HEK293 (cell line): ENCODE data around the gene ADI1.

Source experiments
- CTCF ChIA-PET: fragments of 350-600 bp; formaldehyde crosslinking; extraction: SDS; loops from one replicate; lab custom pipeline; 2021; ENCODE audit warnings: antibody characterized with exemption; lab: Yijun Ruan, JAX
- POLR2A ChIA-PET: fragments of 300-600 bp; formaldehyde crosslinking; extraction: SDS; loops from one replicate; lab custom pipeline; 2020; ENCODE audit warnings: antibody characterized with exemption, inconsistent platforms; lab: Yijun Ruan, JAX
- H3K27ac ChIP-seq: fragments of 200-500 bp; sonication (Bioruptor generic); 2 replicates; pipeline ENCODE4 v1.5.1; 2014; ENCODE audit warnings: low read depth, low read length, control low read depth, inconsistent platforms; ENCODE audit errors: extremely low read depth
- H3K36me3 ChIP-seq, 2 experiments: fragments of 200-500 bp in 1 of 2; sonication (Bioruptor generic) in 1 of 2; 1 replicate in 1 of 2; 2 replicates in 1 of 2; pipeline ENCODE4 v1.5.1; 2014 to 2017; ENCODE audit warnings: inconsistent platforms in 2 of 2, low read length in 2 of 2; ENCODE audit not compliant: control insufficient read depth in 2 of 2, insufficient read depth in 1 of 2
- H3K4me1 ChIP-seq: fragments of 200-500 bp; sonication (Bioruptor generic); 2 replicates; pipeline ENCODE4 v1.5.1; 2014; ENCODE audit warnings: mild to moderate bottlenecking, low read length, inconsistent platforms; ENCODE audit not compliant: control insufficient read depth, insufficient read depth
- H3K4me3 ChIP-seq: 2 replicates; pipeline ENCODE4 v1.5.1; 2011; ENCODE audit warnings: low read depth, mild to moderate bottlenecking, control low read depth, low read length, moderate library complexity
- H3K9me3 ChIP-seq: fragments of 200-500 bp; sonication (Bioruptor generic); 2 replicates; pipeline ENCODE4 v1.5.1; 2014; ENCODE audit warnings: low read depth, low read length, inconsistent platforms; ENCODE audit not compliant: control insufficient read depth, insufficient read depth
- EGR2 ChIP-seq: fragments of 450-650 bp; formaldehyde crosslinking; IDR thresholded peaks from 2 replicates; pipeline ENCODE4 v1.5.1; 2016; ENCODE audit warnings: low read depth, missing biosample characterization, missing genetic modification characterization
- KLF1 ChIP-seq: fragments of 450-650 bp; formaldehyde crosslinking; IDR thresholded peaks from 2 replicates; pipeline ENCODE4 v1.5.1; 2016; ENCODE audit warnings: missing biosample characterization, missing genetic modification characterization
- KLF10 ChIP-seq: fragments of 450-650 bp; IDR thresholded peaks from 2 replicates; pipeline ENCODE4 v1.5.1; 2018; ENCODE audit warnings: missing biosample characterization, mild to moderate bottlenecking, missing genetic modification characterization
- ZFHX2 ChIP-seq: fragments of 450-650 bp; formaldehyde crosslinking; conservative IDR thresholded peaks from 2 replicates; pipeline ENCODE4 v1.5.1; 2016; ENCODE audit warnings: missing biosample characterization, missing genetic modification characterization
- ZNF112 ChIP-seq: fragments of 450-650 bp; formaldehyde crosslinking; IDR thresholded peaks from 2 replicates; pipeline ENCODE4 v1.5.0; 2017; ENCODE audit warnings: missing biosample characterization, missing genetic modification characterization
- ZNF146 ChIP-seq: fragments of 450-650 bp; formaldehyde crosslinking; IDR thresholded peaks from 2 replicates; pipeline ENCODE4 v1.5.1; 2016; ENCODE audit warnings: missing biosample characterization, missing genetic modification characterization
- ZNF202 ChIP-seq: fragments of 450-650 bp; formaldehyde crosslinking; IDR thresholded peaks from 2 replicates; pipeline ENCODE4 v1.5.1; 2016; ENCODE audit warnings: missing biosample characterization, missing genetic modification characterization, borderline replicate concordance
- ZNF530 ChIP-seq: fragments of 450-650 bp; formaldehyde crosslinking; IDR thresholded peaks from 2 replicates; pipeline ENCODE4 v1.5.1; 2016; ENCODE audit warnings: low read depth, missing biosample characterization, missing genetic modification characterization
- ZNF701 ChIP-seq: fragments of 450-650 bp; formaldehyde crosslinking; IDR thresholded peaks from 2 replicates; pipeline ENCODE4 v1.5.1; 2016; ENCODE audit warnings: missing biosample characterization, missing genetic modification characterization
- ZNF747 ChIP-seq: fragments of 450-650 bp; formaldehyde crosslinking; IDR thresholded peaks from 2 replicates; pipeline ENCODE4 v1.5.1; 2016; ENCODE audit warnings: missing biosample characterization, missing genetic modification characterization
- TF ChIP-seq, protein P1 (sequence below): fragments of 450-650 bp; formaldehyde crosslinking; IDR thresholded peaks from 2 replicates; pipeline ENCODE4 v1.5.1; 2016; ENCODE audit warnings: missing biosample characterization, missing genetic modification characterization, low read depth
- TF ChIP-seq, protein P2 (sequence below): fragments of 450-650 bp; formaldehyde crosslinking; IDR thresholded peaks from 2 replicates; pipeline ENCODE4 v1.5.1; 2016; ENCODE audit warnings: missing biosample characterization, missing genetic modification characterization
- TF ChIP-seq, protein P3 (sequence below): fragments of 450-650 bp; formaldehyde crosslinking; IDR thresholded peaks from 2 replicates; pipeline ENCODE4 v1.5.1; 2016; ENCODE audit warnings: missing biosample characterization, missing genetic modification characterization
- TF ChIP-seq, protein P4 (sequence below): fragments of 450-650 bp; formaldehyde crosslinking; IDR thresholded peaks from 2 replicates; pipeline ENCODE4 v1.5.1; 2017; ENCODE audit warnings: missing biosample characterization, missing genetic modification characterization
- TF ChIP-seq, protein P5 (sequence below): fragments of 450-650 bp; formaldehyde crosslinking; IDR thresholded peaks from 2 replicates; pipeline ENCODE4; 2016; ENCODE audit warnings: missing biosample characterization, missing genetic modification characterization
- TF ChIP-seq, protein P6 (sequence below): fragments of 450-650 bp; formaldehyde crosslinking; optimal IDR thresholded peaks from 2 replicates; pipeline ENCODE3; 2016; ENCODE audit warnings: missing biosample characterization, mild to moderate bottlenecking, missing genetic modification characterization
- TF ChIP-seq, protein P7 (sequence below): fragments of 450-650 bp; formaldehyde crosslinking; IDR thresholded peaks from 2 replicates; pipeline ENCODE4 v1.5.1; 2017; ENCODE audit warnings: missing biosample characterization, missing genetic modification characterization
- TF ChIP-seq, protein P8 (sequence below): fragments of 450-650 bp; formaldehyde crosslinking; IDR thresholded peaks from 2 replicates; pipeline ENCODE4 v1.5.1; 2016; ENCODE audit warnings: missing biosample characterization, missing genetic modification characterization

ADI1 gene

DNA sequence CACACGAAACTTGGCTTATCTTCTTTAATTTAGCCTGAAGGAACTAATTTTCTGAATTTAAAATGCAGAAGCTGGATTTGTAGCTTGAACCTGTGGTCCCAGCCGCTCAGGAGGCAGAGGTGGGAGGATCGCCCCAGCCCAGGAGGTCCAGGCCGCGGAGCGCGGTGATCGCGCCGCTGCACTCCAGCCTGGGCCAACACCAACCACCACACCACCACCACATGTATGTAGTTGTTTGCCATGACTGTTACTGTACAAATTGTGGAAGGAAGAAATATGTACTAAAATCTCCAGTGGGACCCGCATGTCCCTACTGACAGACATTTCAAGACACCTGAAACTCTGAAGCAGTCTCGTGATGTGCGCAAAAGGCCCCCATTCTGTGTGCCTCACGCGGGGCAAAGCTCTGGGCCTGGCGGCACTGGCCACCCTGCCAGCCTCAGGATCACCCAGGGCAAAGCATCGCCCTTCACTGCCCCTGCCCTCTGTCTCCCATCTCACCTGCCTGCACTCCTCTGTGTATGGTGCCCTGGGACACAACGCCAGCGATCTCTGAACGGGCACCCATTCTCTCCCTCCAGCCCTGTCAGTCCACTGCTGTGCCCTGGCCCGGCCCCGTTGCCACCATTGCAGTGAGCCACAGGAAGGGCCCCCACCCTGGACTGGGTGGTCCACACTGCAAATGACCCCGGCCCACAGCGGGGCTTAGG lies 10.1 kb upstream of the ADI1 start (continued):
- no peak for TF ChIP-seq KLF1
- TF ChIP-seq, protein P1, sequence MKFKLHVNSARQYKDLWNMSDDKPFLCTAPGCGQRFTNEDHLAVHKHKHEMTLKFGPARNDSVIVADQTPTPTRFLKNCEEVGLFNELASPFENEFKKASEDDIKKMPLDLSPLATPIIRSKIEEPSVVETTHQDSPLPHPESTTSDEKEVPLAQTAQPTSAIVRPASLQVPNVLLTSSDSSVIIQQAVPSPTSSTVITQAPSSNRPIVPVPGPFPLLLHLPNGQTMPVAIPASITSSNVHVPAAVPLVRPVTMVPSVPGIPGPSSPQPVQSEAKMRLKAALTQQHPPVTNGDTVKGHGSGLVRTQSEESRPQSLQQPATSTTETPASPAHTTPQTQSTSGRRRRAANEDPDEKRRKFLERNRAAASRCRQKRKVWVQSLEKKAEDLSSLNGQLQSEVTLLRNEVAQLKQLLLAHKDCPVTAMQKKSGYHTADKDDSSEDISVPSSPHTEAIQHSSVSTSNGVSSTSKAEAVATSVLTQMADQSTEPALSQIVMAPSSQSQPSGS (tag by site-specific recombination): no peak

DNA sequence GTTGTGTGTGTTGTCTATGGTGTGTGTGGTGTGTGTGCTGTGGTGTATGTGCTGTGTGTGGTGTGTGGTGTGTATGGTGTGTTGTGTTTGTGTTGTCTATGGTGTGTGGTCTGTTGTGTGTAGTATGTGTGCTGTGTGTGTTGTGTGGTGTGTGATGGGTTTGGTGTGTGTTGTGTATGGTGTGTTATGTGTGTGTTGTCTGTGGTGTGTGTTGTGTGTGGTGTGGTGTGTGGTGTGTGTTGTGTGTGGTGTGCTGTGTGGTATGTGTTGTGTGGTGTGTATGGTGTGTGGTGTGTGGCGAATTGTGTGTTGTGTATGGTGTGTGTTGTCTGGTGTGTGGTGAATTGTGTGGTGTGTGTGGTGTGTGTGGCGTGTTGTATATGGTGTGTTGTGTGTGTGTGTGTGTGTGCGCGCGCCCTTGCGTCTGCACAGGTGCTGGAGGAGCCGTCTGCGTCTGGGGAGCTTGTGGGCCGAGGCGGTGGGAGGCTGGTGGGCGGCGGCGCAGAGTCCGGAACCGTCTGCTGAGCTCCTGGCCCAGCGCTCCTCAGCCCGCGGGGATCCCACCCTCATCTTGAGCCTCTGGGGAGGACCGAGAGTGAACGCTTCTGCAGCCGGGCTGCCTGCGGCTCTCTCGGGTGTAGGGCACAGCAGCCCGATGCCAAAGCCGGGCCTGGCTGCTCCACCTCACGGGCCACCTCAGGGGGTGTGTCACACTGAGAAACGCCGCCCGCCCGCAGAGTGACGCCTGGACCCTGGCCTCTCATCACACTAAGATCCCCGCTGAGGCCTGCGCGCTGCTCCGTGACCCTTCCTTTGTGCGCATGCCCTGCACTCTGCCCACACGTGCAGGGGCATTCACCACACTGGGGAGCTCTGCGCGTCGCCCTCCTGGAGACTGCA lies 8.8 kb upstream of the ADI1 start:
- Histone ChIP-seq H3K4me1 (no peaks in the 10 kb centered on the region), H3K4me3 (no peak overlapping the region), H3K36me3 (peaks cover under 1 to 3% of the 10 kb centered on the region in 2 experiments; a peak in 2 of 3 replicates), H3K9me3 (no peaks in the 10 kb centered on the region), H3K27ac (no peak overlapping the region)
- ChIA-PET CTCF (interaction anchor here (0.7 kb wide), 1 partner anchor 36 kb away, joined by 3 read pairs; no protein-coding TSS in a partner anchor), POLR2A (no interaction called here)
- TF ChIP-seq, protein P2, sequence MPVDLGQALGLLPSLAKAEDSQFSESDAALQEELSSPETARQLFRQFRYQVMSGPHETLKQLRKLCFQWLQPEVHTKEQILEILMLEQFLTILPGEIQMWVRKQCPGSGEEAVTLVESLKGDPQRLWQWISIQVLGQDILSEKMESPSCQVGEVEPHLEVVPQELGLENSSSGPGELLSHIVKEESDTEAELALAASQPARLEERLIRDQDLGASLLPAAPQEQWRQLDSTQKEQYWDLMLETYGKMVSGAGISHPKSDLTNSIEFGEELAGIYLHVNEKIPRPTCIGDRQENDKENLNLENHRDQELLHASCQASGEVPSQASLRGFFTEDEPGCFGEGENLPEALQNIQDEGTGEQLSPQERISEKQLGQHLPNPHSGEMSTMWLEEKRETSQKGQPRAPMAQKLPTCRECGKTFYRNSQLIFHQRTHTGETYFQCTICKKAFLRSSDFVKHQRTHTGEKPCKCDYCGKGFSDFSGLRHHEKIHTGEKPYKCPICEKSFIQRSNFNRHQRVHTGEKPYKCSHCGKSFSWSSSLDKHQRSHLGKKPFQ: peak; percentile 50
- TF ChIP-seq, protein P3, sequence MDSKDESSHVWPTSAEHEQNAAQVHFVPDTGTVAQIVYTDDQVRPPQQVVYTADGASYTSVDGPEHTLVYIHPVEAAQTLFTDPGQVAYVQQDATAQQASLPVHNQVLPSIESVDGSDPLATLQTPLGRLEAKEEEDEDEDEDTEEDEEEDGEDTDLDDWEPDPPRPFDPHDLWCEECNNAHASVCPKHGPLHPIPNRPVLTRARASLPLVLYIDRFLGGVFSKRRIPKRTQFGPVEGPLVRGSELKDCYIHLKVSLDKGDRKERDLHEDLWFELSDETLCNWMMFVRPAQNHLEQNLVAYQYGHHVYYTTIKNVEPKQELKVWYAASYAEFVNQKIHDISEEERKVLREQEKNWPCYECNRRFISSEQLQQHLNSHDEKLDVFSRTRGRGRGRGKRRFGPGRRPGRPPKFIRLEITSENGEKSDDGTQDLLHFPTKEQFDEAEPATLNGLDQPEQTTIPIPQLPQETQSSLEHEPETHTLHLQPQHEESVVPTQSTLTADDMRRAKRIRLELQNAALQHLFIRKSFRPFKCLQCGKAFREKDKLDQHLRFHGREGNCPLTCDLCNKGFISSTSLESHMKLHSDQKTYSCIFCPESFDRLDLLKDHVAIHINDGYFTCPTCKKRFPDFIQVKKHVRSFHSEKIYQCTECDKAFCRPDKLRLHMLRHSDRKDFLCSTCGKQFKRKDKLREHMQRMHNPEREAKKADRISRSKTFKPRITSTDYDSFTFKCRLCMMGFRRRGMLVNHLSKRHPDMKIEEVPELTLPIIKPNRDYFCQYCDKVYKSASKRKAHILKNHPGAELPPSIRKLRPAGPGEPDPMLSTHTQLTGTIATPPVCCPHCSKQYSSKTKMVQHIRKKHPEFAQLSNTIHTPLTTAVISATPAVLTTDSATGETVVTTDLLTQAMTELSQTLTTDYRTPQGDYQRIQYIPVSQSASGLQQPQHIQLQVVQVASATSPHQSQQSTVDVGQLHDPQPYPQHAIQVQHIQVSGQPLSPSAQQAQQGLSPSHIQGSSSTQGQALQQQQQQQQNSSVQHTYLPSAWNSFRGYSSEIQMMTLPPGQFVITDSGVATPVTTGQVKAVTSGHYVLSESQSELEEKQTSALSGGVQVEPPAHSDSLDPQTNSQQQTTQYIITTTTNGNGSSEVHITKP (tag by site-specific recombination): no peak
- TF ChIP-seq ZNF202 (tag by site-specific recombination): no peak
- TF ChIP-seq, protein P4, sequence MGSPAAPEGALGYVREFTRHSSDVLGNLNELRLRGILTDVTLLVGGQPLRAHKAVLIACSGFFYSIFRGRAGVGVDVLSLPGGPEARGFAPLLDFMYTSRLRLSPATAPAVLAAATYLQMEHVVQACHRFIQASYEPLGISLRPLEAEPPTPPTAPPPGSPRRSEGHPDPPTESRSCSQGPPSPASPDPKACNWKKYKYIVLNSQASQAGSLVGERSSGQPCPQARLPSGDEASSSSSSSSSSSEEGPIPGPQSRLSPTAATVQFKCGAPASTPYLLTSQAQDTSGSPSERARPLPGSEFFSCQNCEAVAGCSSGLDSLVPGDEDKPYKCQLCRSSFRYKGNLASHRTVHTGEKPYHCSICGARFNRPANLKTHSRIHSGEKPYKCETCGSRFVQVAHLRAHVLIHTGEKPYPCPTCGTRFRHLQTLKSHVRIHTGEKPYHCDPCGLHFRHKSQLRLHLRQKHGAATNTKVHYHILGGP: no peak
- TF ChIP-seq ZNF747 (tag by site-specific recombination): no peak
- TF ChIP-seq EGR2 (tag by site-specific recombination): 0 out of 2 replicates have a peak, but pooled peaks have one; percentile 28
- TF ChIP-seq, protein P5, sequence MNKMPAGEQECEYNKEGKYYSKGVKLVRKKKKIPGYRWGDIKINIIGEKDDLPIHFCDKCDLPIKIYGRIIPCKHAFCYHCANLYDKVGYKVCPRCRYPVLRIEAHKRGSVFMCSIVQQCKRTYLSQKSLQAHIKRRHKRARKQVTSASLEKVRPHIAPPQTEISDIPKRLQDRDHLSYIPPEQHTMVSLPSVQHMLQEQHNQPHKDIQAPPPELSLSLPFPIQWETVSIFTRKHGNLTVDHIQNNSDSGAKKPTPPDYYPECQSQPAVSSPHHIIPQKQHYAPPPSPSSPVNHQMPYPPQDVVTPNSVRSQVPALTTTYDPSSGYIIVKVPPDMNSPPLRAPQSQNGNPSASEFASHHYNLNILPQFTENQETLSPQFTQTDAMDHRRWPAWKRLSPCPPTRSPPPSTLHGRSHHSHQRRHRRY (tag by site-specific recombination): no peak
- no peak for TF ChIP-seq ZNF530
- TF ChIP-seq ZNF112 (tag by site-specific recombination): no peak
- no peak for TF ChIP-seq ZFHX2 (tag by site-specific recombination)
- TF ChIP-seq, protein P6, sequence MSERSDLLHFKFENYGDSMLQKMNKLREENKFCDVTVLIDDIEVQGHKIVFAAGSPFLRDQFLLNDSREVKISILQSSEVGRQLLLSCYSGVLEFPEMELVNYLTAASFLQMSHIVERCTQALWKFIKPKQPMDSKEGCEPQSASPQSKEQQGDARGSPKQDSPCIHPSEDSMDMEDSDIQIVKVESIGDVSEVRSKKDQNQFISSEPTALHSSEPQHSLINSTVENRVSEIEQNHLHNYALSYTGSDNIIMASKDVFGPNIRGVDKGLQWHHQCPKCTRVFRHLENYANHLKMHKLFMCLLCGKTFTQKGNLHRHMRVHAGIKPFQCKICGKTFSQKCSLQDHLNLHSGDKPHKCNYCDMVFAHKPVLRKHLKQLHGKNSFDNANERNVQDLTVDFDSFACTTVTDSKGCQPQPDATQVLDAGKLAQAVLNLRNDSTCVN (tag by site-specific recombination): peak; percentile 6
- no peak for TF ChIP-seq ZNF146 (tag by site-specific recombination)
- TF ChIP-seq KLF10: no peak
- TF ChIP-seq, protein P7, sequence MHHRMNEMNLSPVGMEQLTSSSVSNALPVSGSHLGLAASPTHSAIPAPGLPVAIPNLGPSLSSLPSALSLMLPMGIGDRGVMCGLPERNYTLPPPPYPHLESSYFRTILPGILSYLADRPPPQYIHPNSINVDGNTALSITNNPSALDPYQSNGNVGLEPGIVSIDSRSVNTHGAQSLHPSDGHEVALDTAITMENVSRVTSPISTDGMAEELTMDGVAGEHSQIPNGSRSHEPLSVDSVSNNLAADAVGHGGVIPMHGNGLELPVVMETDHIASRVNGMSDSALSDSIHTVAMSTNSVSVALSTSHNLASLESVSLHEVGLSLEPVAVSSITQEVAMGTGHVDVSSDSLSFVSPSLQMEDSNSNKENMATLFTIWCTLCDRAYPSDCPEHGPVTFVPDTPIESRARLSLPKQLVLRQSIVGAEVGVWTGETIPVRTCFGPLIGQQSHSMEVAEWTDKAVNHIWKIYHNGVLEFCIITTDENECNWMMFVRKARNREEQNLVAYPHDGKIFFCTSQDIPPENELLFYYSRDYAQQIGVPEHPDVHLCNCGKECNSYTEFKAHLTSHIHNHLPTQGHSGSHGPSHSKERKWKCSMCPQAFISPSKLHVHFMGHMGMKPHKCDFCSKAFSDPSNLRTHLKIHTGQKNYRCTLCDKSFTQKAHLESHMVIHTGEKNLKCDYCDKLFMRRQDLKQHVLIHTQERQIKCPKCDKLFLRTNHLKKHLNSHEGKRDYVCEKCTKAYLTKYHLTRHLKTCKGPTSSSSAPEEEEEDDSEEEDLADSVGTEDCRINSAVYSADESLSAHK: no peak
- TF ChIP-seq, protein P8, sequence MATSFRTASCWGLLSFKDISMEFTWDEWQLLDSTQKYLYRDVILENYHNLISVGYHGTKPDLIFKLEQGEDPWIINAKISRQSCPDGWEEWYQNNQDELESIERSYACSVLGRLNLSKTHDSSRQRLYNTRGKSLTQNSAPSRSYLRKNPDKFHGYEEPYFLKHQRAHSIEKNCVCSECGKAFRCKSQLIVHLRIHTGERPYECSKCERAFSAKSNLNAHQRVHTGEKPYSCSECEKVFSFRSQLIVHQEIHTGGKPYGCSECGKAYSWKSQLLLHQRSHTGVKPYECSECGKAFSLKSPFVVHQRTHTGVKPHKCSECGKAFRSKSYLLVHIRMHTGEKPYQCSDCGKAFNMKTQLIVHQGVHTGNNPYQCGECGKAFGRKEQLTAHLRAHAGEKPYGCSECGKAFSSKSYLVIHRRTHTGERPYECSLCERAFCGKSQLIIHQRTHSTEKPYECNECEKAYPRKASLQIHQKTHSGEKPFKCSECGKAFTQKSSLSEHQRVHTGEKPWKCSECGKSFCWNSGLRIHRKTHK (tag by site-specific recombination): no peak
- TF ChIP-seq ZNF701 (tag by site-specific recombination): no peak
